K562 (cell line): Measurements from ENCODE around the gene LMBRD1. TPM values are rescaled to one million over a fixed set of nuclear protein-coding genes. Genes with fewer than 3 reads are reported as not detected.

ENCODE experiments used
- BRCA1 ChIP-seq, 2 experiments: fragments of 450-650 bp in 1 of 2; sonication (generic) in 1 of 2; formaldehyde crosslinking in 1 of 2; IDR thresholded peaks; 2 replicates each; pipeline versions ENCODE4 v1.5.0 to v1.6.1; 2017 to 2020; ENCODE audit warnings: mild to moderate bottlenecking in 1 of 2, missing genetic modification reagents in 1 of 2
- CBFB ChIP-seq: sonication (generic); formaldehyde crosslinking; IDR thresholded peaks from 2 replicates; pipeline ENCODE4 v1.4.0; 2020; ENCODE audit warnings: mild to moderate bottlenecking, missing genetic modification reagents
- CREM ChIP-seq: IDR thresholded peaks from 2 replicates; pipeline ENCODE4 v1.6.1; 2014; ENCODE audit warnings: antibody characterized with exemption, low read depth
- CXXC5 ChIP-seq: fragments of 250-450 bp; sonication (Bioruptor Pico); IDR thresholded peaks from 2 replicates; pipeline ENCODE4 v1.8.0; 2022; ENCODE audit warnings: inconsistent platforms, mild to moderate bottlenecking, moderate library complexity
- EHMT2 ChIP-seq: fragments of 450-650 bp; IDR thresholded peaks from 2 replicates; pipeline ENCODE4 v1.6.1; 2018; ENCODE audit warnings: antibody characterized with exemption
- ESRRA ChIP-seq: fragments of 450-650 bp; IDR thresholded peaks from 2 replicates; pipeline ENCODE4 v1.6.1; 2014; ENCODE audit warnings: low read depth, mild to moderate bottlenecking, moderate library complexity, borderline replicate concordance
- ETV1 ChIP-seq: fragments of 450-650 bp; conservative IDR thresholded peaks from 2 replicates; pipeline ENCODE4 v1.6.1; 2016; ENCODE audit warnings: missing genetic modification characterization, control low read depth, low read depth, missing compliant biosample characterization
- L3MBTL2 ChIP-seq: fragments of 450-650 bp; IDR thresholded peaks from 2 replicates; pipeline ENCODE4 v1.6.1; 2016; ENCODE audit warnings: mild to moderate bottlenecking, moderate library complexity
- MAZ ChIP-seq, 2 experiments: fragments of 450-650 bp in 1 of 2; sonication (generic) in 1 of 2; formaldehyde crosslinking; IDR thresholded peaks in 1 of 2; conservative IDR thresholded peaks in 1 of 2; 2 replicates each; pipeline versions ENCODE4 v1.4.0 to v1.5.0; 2020; ENCODE audit warnings: mild to moderate bottlenecking in 1 of 2, missing genetic modification reagents in 1 of 2
- MTA3 ChIP-seq: fragments of 450-650 bp; formaldehyde crosslinking; IDR thresholded peaks from 2 replicates; pipeline ENCODE4 v1.6.1; 2017; ENCODE audit warnings: mild to moderate bottlenecking, borderline replicate concordance
- NFRKB ChIP-seq: fragments of 450-650 bp; IDR thresholded peaks from 2 replicates; pipeline ENCODE4 v1.6.1; 2016; ENCODE audit warnings: low read depth
- NFXL1 ChIP-seq: fragments of 450-650 bp; formaldehyde crosslinking; IDR thresholded peaks from 2 replicates; pipeline ENCODE4 v1.4.0; 2021; ENCODE audit warnings: mild to moderate bottlenecking
- POLR2H ChIP-seq: IDR thresholded peaks from 2 replicates; pipeline ENCODE4 v1.6.1; 2016; ENCODE audit warnings: missing genetic modification characterization, low read depth, mild to moderate bottlenecking, control low read depth, missing compliant biosample characterization, moderate library complexity
- RFX7 ChIP-seq: fragments of 250-450 bp; sonication (Bioruptor Pico); IDR thresholded peaks from 2 replicates; pipeline ENCODE4 v1.5.1; 2021; ENCODE audit warnings: mild to moderate bottlenecking
- SMARCC2 ChIP-seq: fragments of 450-650 bp; IDR thresholded peaks from 2 replicates; pipeline ENCODE4 v1.6.1; 2017; ENCODE audit warnings: antibody characterized with exemption, moderate library complexity, mild to moderate bottlenecking, low read depth
- ZC3H4 ChIP-seq: sonication (generic); formaldehyde crosslinking; IDR thresholded peaks from 2 replicates; pipeline ENCODE4 v1.9.0; 2021; ENCODE audit warnings: missing genetic modification reagents, borderline replicate concordance
- ZKSCAN1 ChIP-seq: fragments of 150-350 bp; IDR thresholded peaks from 2 replicates; pipeline ENCODE4 v1.6.1; 2016; ENCODE audit warnings: low read depth, low read length
- ZNF239 ChIP-seq: fragments of 250-450 bp; sonication (Bioruptor Pico); IDR thresholded peaks from 2 replicates; pipeline ENCODE4 v1.4.0; 2020; ENCODE audit warnings: mild to moderate bottlenecking
- ZNF253 ChIP-seq: fragments of 250-450 bp; sonication (Bioruptor Pico); conservative IDR thresholded peaks from 2 replicates; pipeline ENCODE4 v1.6.1; 2021; ENCODE audit warnings: mild to moderate bottlenecking
- ZNF277 ChIP-seq: fragments of 250-450 bp; sonication (Bioruptor Pico); IDR thresholded peaks from 2 replicates; pipeline ENCODE4 v1.8.0; 2022; ENCODE audit warnings: inconsistent platforms, mild to moderate bottlenecking, moderate library complexity, borderline replicate concordance
- ZNF584 ChIP-seq: fragments of 200-800 bp; sonication (Bioruptor generic); IDR thresholded peaks from 2 replicates; pipeline ENCODE4 v1.6.1; 2016; ENCODE audit warnings: low read depth, mild to moderate bottlenecking, missing genetic modification characterization, missing compliant biosample characterization
- ZNF586 ChIP-seq: fragments of 450-650 bp; formaldehyde crosslinking; conservative IDR thresholded peaks from 2 replicates; pipeline ENCODE4 v1.4.0; 2020; ENCODE audit warnings: mild to moderate bottlenecking, moderate library complexity
- ZNF785 ChIP-seq: fragments of 250-450 bp; sonication (Bioruptor Pico); IDR thresholded peaks from 2 replicates; pipeline ENCODE4 v1.4.0; 2020; ENCODE audit warnings: mild to moderate bottlenecking
- polyA plus RNA-seq, 8 experiments: library from polyadenylated mRNA; depleted of rRNA in 4 of 8; stranded (reverse) in 5 of 8; unstranded in 3 of 8; fragments of >200 nt; fragmentation: Nextera tagmentation in 2 of 8; fragmentation: Illumina TruSeq in 1 of 8; extraction: Ambion mirVana in 2 of 8; extraction: Trizol in 1 of 8; gene quantifications; 2 replicates each; pipeline versions ENCODE4 v1.2.1 to v1.2.3, GENCODE V29; 2011 to 2014; ENCODE audit warnings: inconsistent platforms in 1 of 8, missing spikeins in 1 of 8
- total RNA-seq, 7 experiments: library from RNA; depleted of rRNA in 6 of 7; stranded (reverse); fragments of >200 nt in 6 of 7; fragmentation: Illumina TruSeq in 2 of 7; extraction: Trizol in 2 of 7; gene quantifications; 2 replicates each; pipeline versions ENCODE4 v1.2.1 to v1.2.3, GENCODE V29; 2011 to 2021; ENCODE audit warnings: low replicate concordance in 1 of 7

Gene LMBRD1
- total and polyA plus RNA-seq, 9 of the 15 experiments (the other 6 are each of a cell fraction or from before 2014, with no cell fraction given): 14.0 to 85.2 (median 26.5) TPM

DNA sequence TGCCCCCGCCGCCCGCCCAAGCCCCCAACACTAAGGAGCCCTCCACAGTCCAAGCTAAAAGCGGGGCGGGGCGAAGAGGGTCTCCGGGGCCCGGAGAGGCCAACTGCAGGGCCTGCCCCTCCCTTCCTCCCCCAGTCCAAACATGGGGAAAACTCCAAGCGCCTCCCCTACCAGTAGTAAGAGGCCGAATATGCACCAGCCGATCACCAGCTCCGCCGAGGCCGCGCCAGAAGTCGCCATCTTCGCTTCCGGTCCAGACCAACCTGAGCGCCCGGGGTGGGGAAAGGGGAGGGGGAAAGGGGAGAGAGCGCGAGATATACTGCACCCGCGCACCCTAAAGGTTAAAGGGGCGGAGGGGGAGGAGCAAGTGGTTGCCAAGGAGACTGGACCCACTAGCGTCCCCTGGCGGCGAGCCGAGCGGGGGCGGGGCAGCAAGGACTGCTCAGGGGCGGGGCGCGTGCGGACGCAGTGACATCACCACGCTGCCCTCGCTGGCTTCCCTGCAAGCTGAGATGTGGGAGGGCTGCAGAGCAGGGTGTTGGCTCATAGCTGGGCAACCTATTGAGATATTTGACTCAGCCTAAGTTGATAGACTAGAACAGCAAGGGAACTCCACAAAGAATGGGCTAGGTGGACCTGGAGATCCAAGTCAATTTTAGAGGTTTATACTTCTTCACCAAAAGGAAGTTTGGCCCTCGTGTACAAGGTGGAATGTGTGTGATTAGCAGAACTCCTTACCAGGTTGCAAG is at the start of gene LMBRD1 (continued):
- TF ChIP-seq CXXC5 (peak; percentile 38; the same call in 1 of the 2 replicates), NFXL1 (no peak), MTA3 (no peak), ESRRA (peak; percentile 54; the same call in 1 of the 2 replicates), CBFB (CRISPR knock-in tag) (no peak), ETV1 (tag) (peak; percentile 86), EHMT2 (peak; percentile 48; the same call in 1 of the 2 replicates), ZNF586 (CRISPR knock-in tag) (no peak), ZC3H4 (CRISPR knock-in tag) (no peak), ZKSCAN1 (peak; percentile 73; the same call in 1 of the 2 replicates), CREM (peak; percentile 90), NFRKB (peak; percentile 20; the same call in 1 of the 2 replicates), BRCA1 (IDR thresholded peaks at IDR 0.05) (no peak), BRCA1 (CRISPR knock-in tag; IDR thresholded peaks at IDR 0.05) (no peak), ZNF253 (CRISPR knock-in tag) (no peak), ZNF785 (CRISPR knock-in tag) (no peak), L3MBTL2 (peak; percentile 64; the same call in 1 of the 2 replicates), POLR2H (tag) (peak; percentile 66), ZNF239 (no peak), ZNF584 (CRISPR knock-in tag) (0 out of 2 replicates have a peak, but pooled peaks have one; percentile 11), ZNF277 (no peak), RFX7 (no peak), MAZ (CRISPR knock-in tag; conservative IDR thresholded peaks at IDR 0.05 in 1 of 2, IDR thresholded peaks at IDR 0.05 in 1 of 2) (peak; percentile 95 to 99), SMARCC2 (no peak)
